Endodermal cell (in vitro differentiated cells): ENCODE data around the gene PLA1A. TPM values are rescaled to one million over a fixed set of nuclear protein-coding genes. Genes with fewer than 3 reads are reported as not detected.

ENCODE experiments used
- DNase-seq: peaks from one replicate; pipeline ENCODE4 v3.0.0-alpha.2; 2017
- H3K27ac ChIP-seq: 2 replicates; pipeline ENCODE4 v1.5.1; 2013; ENCODE audit warnings: mild to moderate bottlenecking, low read depth, low read length, moderate library complexity
- H3K27me3 ChIP-seq: 2 replicates; pipeline ENCODE4 v1.6.1; 2013; ENCODE audit warnings: mild to moderate bottlenecking, low read length, moderate library complexity; ENCODE audit not compliant: insufficient read depth, control insufficient read depth, poor library complexity, severe bottlenecking
- H3K36me3 ChIP-seq: 2 replicates; pipeline ENCODE4 v1.7.0; 2013; ENCODE audit warnings: mild to moderate bottlenecking, low read length, moderate library complexity; ENCODE audit not compliant: control insufficient read depth, insufficient read depth
- H3K4me1 ChIP-seq: one replicate; pipeline ENCODE4 v1.7.0; 2013; ENCODE audit warnings: low read length; ENCODE audit not compliant: control insufficient read depth, insufficient read depth
- H3K4me3 ChIP-seq: 2 replicates; pipeline ENCODE4 v1.5.1; 2013; ENCODE audit warnings: mild to moderate bottlenecking, low read length, moderate library complexity
- H3K9ac ChIP-seq: 2 replicates; pipeline ENCODE4 v1.6.1; 2013; ENCODE audit warnings: mild to moderate bottlenecking, low read length, moderate library complexity; ENCODE audit not compliant: poor library complexity, severe bottlenecking; ENCODE audit errors: extremely low read depth
- H3K9me3 ChIP-seq: 2 replicates; pipeline ENCODE4 v1.6.1; 2013; ENCODE audit warnings: mild to moderate bottlenecking, low read length, moderate library complexity; ENCODE audit not compliant: control insufficient read depth
- H3K27ac Mint-ChIP-seq: 2 replicates; pipeline ENCODE4 v1.8.0; 2020; ENCODE audit warnings: mixed read lengths
- H3K27me3 Mint-ChIP-seq: 2 replicates; pipeline ENCODE4 v1.8.0; 2021; ENCODE audit warnings: mild to moderate bottlenecking, mixed read lengths; ENCODE audit not compliant: insufficient read depth
- H3K36me3 Mint-ChIP-seq: 2 replicates; pipeline ENCODE4 v1.8.0; 2020; ENCODE audit warnings: low read depth, mixed read lengths
- H3K4me1 Mint-ChIP-seq: 2 replicates; pipeline ENCODE4 v1.8.0; 2020; ENCODE audit warnings: mixed read lengths
- H3K4me3 Mint-ChIP-seq: 2 replicates; pipeline ENCODE4 v1.8.0; 2020; ENCODE audit warnings: mild to moderate bottlenecking, moderate library complexity, mixed read lengths
- H3K9me3 Mint-ChIP-seq: 2 replicates; pipeline ENCODE4 v1.8.0; 2020; ENCODE audit warnings: mild to moderate bottlenecking, mixed read lengths
- CTCF ChIP-seq: fragments of 200-600 bp; sonication (generic); conservative IDR thresholded peaks from 2 replicates; pipeline ENCODE4 v1.5.0; 2021; ENCODE audit warnings: antibody characterized with exemption, mild to moderate bottlenecking
- WGBS, 2 experiments: methylation state at CpG; one replicate each; pipeline versions ENCODE4 v1.1.5 to v1.1.7; 2013; ENCODE audit warnings: missing lambda C conversion rate in 2 of 2, mixed read lengths in 1 of 2; ENCODE audit not compliant: insufficient coverage in 1 of 2, insufficient read length in 1 of 2; 5-methylcytosine and 5-hydroxymethylcytosine counted together
- total RNA-seq, 2 donors: library from RNA; stranded (reverse); fragmentation: NEBNext Ultra II Directional in 1 of 2; extraction: Animal tissue kit (Norgen Biotek cat#: 25700) in 1 of 2; gene quantifications; 2 replicates in 1 of 2; 3 replicates in 1 of 2; pipeline ENCODE4 v1.2.1, GENCODE V29; 2021

Gene PLA1A
- total RNA-seq, 2 donors from 2014 or later, result 2.4 to 5.3 TPM

- Mint-ChIP-seq H3K27ac (no peak within 1 kb of the TSS), H3K9me3 (no peaks in the 10 kb centered on the region), H3K4me1 (peaks cover 5% of the 10 kb centered on the region), H3K36me3 (no peaks in the 10 kb centered on the region), H3K4me3 (no peak within 1 kb of the TSS), H3K27me3 (no peaks in the 10 kb centered on the region)
- WGBS, 2 experiments, result 89 to 93% methylated on average over 7 to 8 of the region's 9 CpGs
- TF ChIP-seq CTCF, result no peak
- no peaks in the 10 kb centered on the region for H3K36me3 ChIP-seq
- H3K27ac ChIP-seq, result no peak within 1 kb of the TSS
- DNase-seq, result no peak
- no peaks in the 10 kb centered on the region for H3K4me1 ChIP-seq
- H3K27me3 ChIP-seq, result no peaks in the 10 kb centered on the region
- no peak within 1 kb of the TSS for H3K4me3 ChIP-seq
- no peak within 1 kb of the TSS for H3K9ac ChIP-seq
- no peaks in the 10 kb centered on the region for H3K9me3 ChIP-seq
Observed at GRCh38 chr3:119660474-119661440, 63.1 kb downstream of the PLA1A start, which contains the start of gene POPDC2. TSS of gene POPDC2 (minus strand) at chr3:119660589. CDS start at chr3:119660423, 166 bp downstream.

- H3K36me3 Mint-ChIP-seq, result no peaks in the 10 kb centered on the region
- H3K4me1 ChIP-seq, result no peaks in the 10 kb centered on the region
- WGBS, 2 experiments, result 60% methylated on average over 1 of the region's 1 CpG; no CpG with 5 or more reads in 1 of the 2 experiments
- no peaks in the 10 kb centered on the region for H3K27me3 Mint-ChIP-seq
- H3K9ac ChIP-seq, result no peak overlapping the region
- H3K36me3 ChIP-seq, result peaks cover 8% of the 10 kb centered on the region
- no peak for DNase-seq
- no peak overlapping the region for H3K27ac ChIP-seq
- H3K27me3 ChIP-seq, result no peaks in the 10 kb centered on the region
- H3K9me3 ChIP-seq, result no peaks in the 10 kb centered on the region
- no peak overlapping the region for H3K4me3 Mint-ChIP-seq
- H3K4me1 Mint-ChIP-seq, result peaks cover 5% of the 10 kb centered on the region
- H3K9me3 Mint-ChIP-seq, result no peaks in the 10 kb centered on the region
- no peak overlapping the region for H3K27ac Mint-ChIP-seq
- no peak overlapping the region for H3K4me3 ChIP-seq
- peak; percentile 33 for TF ChIP-seq CTCF
Observed at GRCh38 chr3:119662604-119663373, 65.1 kb downstream of the PLA1A start.

GRCh38 chr3:119663885-119664284, 66.2 kb downstream of the PLA1A start:
- TF ChIP-seq CTCF, result no peak
- WGBS, 2 experiments, result 96% methylated on average over 2 of the region's 2 CpGs; no CpG with 5 or more reads in 1 of the 2 experiments
- H3K27me3 Mint-ChIP-seq, result no peaks in the 10 kb centered on the region
- peaks cover 5% of the 10 kb centered on the region for H3K4me1 Mint-ChIP-seq
- H3K9me3 ChIP-seq, result no peaks in the 10 kb centered on the region
- H3K9ac ChIP-seq, result no peak overlapping the region
- H3K36me3 ChIP-seq, result peaks cover 16% of the 10 kb centered on the region
- no peaks in the 10 kb centered on the region for H3K36me3 Mint-ChIP-seq
- no peaks in the 10 kb centered on the region for H3K9me3 Mint-ChIP-seq
- no peak overlapping the region for H3K4me3 Mint-ChIP-seq
- H3K27ac Mint-ChIP-seq, result no peak overlapping the region
- H3K27me3 ChIP-seq, result no peaks in the 10 kb centered on the region
- H3K4me3 ChIP-seq, result no peak overlapping the region
- H3K27ac ChIP-seq, result no peak overlapping the region
- no peak for DNase-seq
- H3K4me1 ChIP-seq, result no peaks in the 10 kb centered on the region
